ENCODE measurements around the gene CEP350. TPM values are rescaled to one million over a fixed set of nuclear protein-coding genes. Genes with fewer than 3 reads are reported as not detected.

The CEP350 gene
- total and polyA plus RNA-seq, 2 of the 13 experiments (the other 11 are each of a cell fraction or from before 2014, with no cell fraction given) = 7.6 to 35.9 TPM

DNA sequence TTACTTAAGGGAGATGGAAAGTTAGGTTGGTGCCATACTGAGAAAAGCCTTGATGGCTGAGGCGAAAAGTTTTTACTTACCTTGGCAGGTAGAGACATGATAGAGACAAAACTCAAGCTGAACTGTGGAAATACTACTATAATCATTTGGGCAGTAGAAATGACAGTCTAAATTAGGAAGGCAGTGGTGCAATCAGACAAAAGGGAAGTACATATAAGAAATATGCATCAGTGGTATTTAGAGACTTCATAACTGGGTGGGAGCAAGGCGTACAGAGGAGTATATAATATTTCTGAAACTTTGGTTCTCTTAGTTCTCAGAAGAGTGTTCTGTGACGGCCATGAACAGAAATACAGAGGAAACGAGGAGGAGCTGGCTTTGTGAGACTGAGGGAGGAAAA is 2.4 kb upstream of the CEP350 start:
- Histone ChIP-seq H3K4me2 (ENCODE audit: low read depth, low read length) (no peak overlapping the region), H3K79me2 (ENCODE audit: insufficient read depth, low read length) (peaks cover 25% of the 10 kb centered on the region), H3K4me3 (replicated peaks in 1 of 3; ENCODE audit: insufficient read depth in 1 of 3, low read depth in 2 of 3, low read length in 3 of 3) (no peak overlapping the region), H3K27me3 (ENCODE audit: control insufficient read depth in 1 of 2, insufficient read depth in 2 of 2, low read length in 2 of 2) (no peaks in the 10 kb centered on the region; a peak in 2 of 5 replicates), H3K9me3 (ENCODE audit: low read length) (no peaks in the 10 kb centered on the region), H3K36me3 (replicated peaks in 1 of 2; ENCODE audit: control insufficient read depth in 1 of 2, insufficient read depth in 2 of 2, low read length in 2 of 2) (no peaks in the 10 kb centered on the region), H3K4me1 (ENCODE audit: insufficient read depth, low read length) (peaks cover 12% of the 10 kb centered on the region), H3K27ac (ENCODE audit: extremely low read length, insufficient read depth, low read length) (no peak overlapping the region), H3K9ac (ENCODE audit: insufficient read depth, low read depth, low read length) (no peak overlapping the region), H2AFZ (ENCODE audit: low read length) (no peak overlapping the region), H4K20me1 (ENCODE audit: insufficient read depth, low read length) (peaks cover 9% of the 10 kb centered on the region; the same call in 1 of the 2 replicates)
- BruUV-seq (replicated peaks) = no TSS peak
- intact Hi-C loops (cut with micrococcal nuclease; ENCODE audit: unreplicated experiment) (loop anchor here (10.0 kb wide), 2 partner anchors 73 to 203 kb away; partner anchors contain the start of gene QSOX1), in situ Hi-C loops (cut with HindIII; ENCODE audit: extremely low pct_ligation_motif_present, low pct_unique_long_range_greater_than_20kb) (no loop called here)
- ChIA-PET POLR2A (interaction anchor here (2.5 kb wide), 1 partner anchor 69 kb away, joined by 23 read pairs; the partner anchor contains the start of gene TOR1AIP1), CTCF (ENCODE audit: low intra/inter-chr PET ratio, low total read pairs) (no interaction called here)
- DNase-seq (ENCODE audit: low spot score) (no peak), ATAC-seq (no peak), FAIRE-seq (no peak)
- 57% methylated on average over 4 of the region's 4 CpGs for WGBS (ENCODE audit: low lambda C conversion rate)
- TF ChIP-seq ZNF33A (CRISPR knock-in tag; IDR thresholded peaks at IDR 0.05; ENCODE audit: borderline replicate concordance) (no peak), NCOA2 (CRISPR knock-in tag; IDR thresholded peaks at IDR 0.05) (no peak), ZNF274 (CRISPR knock-in tag; IDR thresholded peaks at IDR 0.05) (no peak), GFI1 (CRISPR knock-in tag; IDR thresholded peaks at IDR 0.05; ENCODE audit: borderline replicate concordance) (no peak), SRSF9 (IDR thresholded peaks at IDR 0.05; ENCODE audit: borderline replicate concordance, insufficient read depth, low read depth, low read length, poor library complexity, severe bottlenecking) (no peak), ELF4 (CRISPR knock-in tag; IDR thresholded peaks at IDR 0.05; ENCODE audit: borderline replicate concordance) (no peak), MYC (CRISPR knock-in tag; IDR thresholded peaks at IDR 0.05; ENCODE audit: borderline replicate concordance) (no peak), ZSCAN12 (CRISPR knock-in tag; IDR thresholded peaks at IDR 0.05) (no peak), HDAC6 (IDR thresholded peaks at IDR 0.05; ENCODE audit: low read depth, low read length) (no peak), KLF12 (CRISPR knock-in tag; IDR thresholded peaks at IDR 0.05; ENCODE audit: borderline replicate concordance) (no peak), IKZF4 (CRISPR knock-in tag; IDR thresholded peaks at IDR 0.05; ENCODE audit: borderline replicate concordance, low read depth, not compliant biosample characterization) (no peak), ZNF350 (CRISPR knock-in tag; IDR thresholded peaks at IDR 0.05; ENCODE audit: borderline replicate concordance, low read depth) (no peak), SYNCRIP (IDR thresholded peaks at IDR 0.05; ENCODE audit: insufficient read depth, low read depth, low read length) (no peak)
- TF ChIP-seq, protein P1, sequence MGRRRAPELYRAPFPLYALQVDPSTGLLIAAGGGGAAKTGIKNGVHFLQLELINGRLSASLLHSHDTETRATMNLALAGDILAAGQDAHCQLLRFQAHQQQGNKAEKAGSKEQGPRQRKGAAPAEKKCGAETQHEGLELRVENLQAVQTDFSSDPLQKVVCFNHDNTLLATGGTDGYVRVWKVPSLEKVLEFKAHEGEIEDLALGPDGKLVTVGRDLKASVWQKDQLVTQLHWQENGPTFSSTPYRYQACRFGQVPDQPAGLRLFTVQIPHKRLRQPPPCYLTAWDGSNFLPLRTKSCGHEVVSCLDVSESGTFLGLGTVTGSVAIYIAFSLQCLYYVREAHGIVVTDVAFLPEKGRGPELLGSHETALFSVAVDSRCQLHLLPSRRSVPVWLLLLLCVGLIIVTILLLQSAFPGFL (CRISPR knock-in tag; IDR thresholded peaks at IDR 0.05) = no peak
- TF ChIP-seq, protein P2, sequence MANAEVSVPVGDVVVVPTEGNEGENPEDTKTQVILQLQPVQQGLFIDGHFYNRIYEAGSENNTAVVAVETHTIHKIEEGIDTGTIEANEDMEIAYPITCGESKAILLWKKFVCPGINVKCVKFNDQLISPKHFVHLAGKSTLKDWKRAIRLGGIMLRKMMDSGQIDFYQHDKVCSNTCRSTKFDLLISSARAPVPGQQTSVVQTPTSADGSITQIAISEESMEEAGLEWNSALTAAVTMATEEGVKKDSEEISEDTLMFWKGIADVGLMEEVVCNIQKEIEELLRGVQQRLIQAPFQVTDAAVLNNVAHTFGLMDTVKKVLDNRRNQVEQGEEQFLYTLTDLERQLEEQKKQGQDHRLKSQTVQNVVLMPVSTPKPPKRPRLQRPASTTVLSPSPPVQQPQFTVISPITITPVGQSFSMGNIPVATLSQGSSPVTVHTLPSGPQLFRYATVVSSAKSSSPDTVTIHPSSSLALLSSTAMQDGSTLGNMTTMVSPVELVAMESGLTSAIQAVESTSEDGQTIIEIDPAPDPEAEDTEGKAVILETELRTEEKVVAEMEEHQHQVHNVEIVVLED (CRISPR knock-in tag; IDR thresholded peaks at IDR 0.05; ENCODE audit: borderline replicate concordance) = no peak
- TF ChIP-seq, protein P3, sequence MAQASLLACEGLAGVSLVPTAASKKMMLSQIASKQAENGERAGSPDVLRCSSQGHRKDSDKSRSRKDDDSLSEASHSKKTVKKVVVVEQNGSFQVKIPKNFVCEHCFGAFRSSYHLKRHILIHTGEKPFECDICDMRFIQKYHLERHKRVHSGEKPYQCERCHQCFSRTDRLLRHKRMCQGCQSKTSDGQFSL (CRISPR knock-in tag; IDR thresholded peaks at IDR 0.05) = no peak
- TF ChIP-seq, protein P4, sequence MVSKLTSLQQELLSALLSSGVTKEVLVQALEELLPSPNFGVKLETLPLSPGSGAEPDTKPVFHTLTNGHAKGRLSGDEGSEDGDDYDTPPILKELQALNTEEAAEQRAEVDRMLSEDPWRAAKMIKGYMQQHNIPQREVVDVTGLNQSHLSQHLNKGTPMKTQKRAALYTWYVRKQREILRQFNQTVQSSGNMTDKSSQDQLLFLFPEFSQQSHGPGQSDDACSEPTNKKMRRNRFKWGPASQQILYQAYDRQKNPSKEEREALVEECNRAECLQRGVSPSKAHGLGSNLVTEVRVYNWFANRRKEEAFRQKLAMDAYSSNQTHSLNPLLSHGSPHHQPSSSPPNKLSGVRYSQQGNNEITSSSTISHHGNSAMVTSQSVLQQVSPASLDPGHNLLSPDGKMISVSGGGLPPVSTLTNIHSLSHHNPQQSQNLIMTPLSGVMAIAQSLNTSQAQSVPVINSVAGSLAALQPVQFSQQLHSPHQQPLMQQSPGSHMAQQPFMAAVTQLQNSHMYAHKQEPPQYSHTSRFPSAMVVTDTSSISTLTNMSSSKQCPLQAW (CRISPR knock-in tag; IDR thresholded peaks at IDR 0.05) = no peak
- TF ChIP-seq, protein P5, sequence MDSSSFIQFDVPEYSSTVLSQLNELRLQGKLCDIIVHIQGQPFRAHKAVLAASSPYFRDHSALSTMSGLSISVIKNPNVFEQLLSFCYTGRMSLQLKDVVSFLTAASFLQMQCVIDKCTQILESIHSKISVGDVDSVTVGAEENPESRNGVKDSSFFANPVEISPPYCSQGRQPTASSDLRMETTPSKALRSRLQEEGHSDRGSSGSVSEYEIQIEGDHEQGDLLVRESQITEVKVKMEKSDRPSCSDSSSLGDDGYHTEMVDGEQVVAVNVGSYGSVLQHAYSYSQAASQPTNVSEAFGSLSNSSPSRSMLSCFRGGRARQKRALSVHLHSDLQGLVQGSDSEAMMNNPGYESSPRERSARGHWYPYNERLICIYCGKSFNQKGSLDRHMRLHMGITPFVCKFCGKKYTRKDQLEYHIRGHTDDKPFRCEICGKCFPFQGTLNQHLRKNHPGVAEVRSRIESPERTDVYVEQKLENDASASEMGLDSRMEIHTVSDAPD (CRISPR knock-in tag; IDR thresholded peaks at IDR 0.05) = no peak
